Neural cell (in vitro differentiated cells): Measurements from ENCODE around the gene SPECC1L. TPM values are rescaled to one million over a fixed set of nuclear protein-coding genes. Genes with fewer than 3 reads are reported as not detected.

Experiments used
- H2AFZ ChIP-seq: fragments of 200-600, 300-800 bp; sonication (generic), shearing (Covaris generic); 2 replicates; pipeline ENCODE4 v1.6.0; 2014; ENCODE audit warnings: low read depth, mild to moderate bottlenecking, antibody characterized with exemption, low read length, moderate library complexity
- H3F3A ChIP-seq: fragments of 200-600 bp; shearing (Covaris generic); 2 replicates; pipeline ENCODE4 v1.6.1; 2016; ENCODE audit warnings: mild to moderate bottlenecking, moderate library complexity, mixed read lengths, antibody characterized with exemption, low read length; ENCODE audit not compliant: insufficient read depth, poor library complexity, severe bottlenecking
- H3K27ac ChIP-seq: fragments of 200-600, 300-800 bp; sonication (generic), shearing (Covaris generic); 2 replicates; pipeline ENCODE4 v1.5.1; 2014; ENCODE audit warnings: mild to moderate bottlenecking, low read length, moderate library complexity
- H3K27me3 ChIP-seq: fragments of 300-800, 200-600 bp; sonication (generic), shearing (Covaris generic); 2 replicates; pipeline ENCODE4 v1.6.0; 2014; ENCODE audit warnings: mild to moderate bottlenecking, low read depth, low read length, moderate library complexity; ENCODE audit not compliant: insufficient read depth
- H3K36me3 ChIP-seq: fragments of 300-800, 200-600 bp; sonication (generic), shearing (Covaris generic); 2 replicates; pipeline ENCODE4 v1.5.1; 2014; ENCODE audit warnings: mild to moderate bottlenecking, antibody characterized with exemption, low read length, moderate library complexity; ENCODE audit not compliant: insufficient read depth
- H3K4me2 ChIP-seq: fragments of 300-800, 200-600 bp; sonication (generic), shearing (Covaris generic); 2 replicates; pipeline ENCODE4 v1.6.0; 2014; ENCODE audit warnings: mild to moderate bottlenecking, low read length
- H3K4me3 ChIP-seq: fragments of 300-800, 200-600 bp; sonication (generic), shearing (Covaris generic); 2 replicates; pipeline ENCODE4 v1.5.1; 2014; ENCODE audit warnings: mild to moderate bottlenecking, low read length, moderate library complexity
- H3K79me2 ChIP-seq: fragments of 200-600 bp; shearing (Covaris generic); replicated peaks from 2 replicates; pipeline ENCODE4 v1.6.0; 2014; ENCODE audit warnings: mild to moderate bottlenecking, low read length, moderate library complexity; ENCODE audit not compliant: insufficient read depth
- H3K9ac ChIP-seq: fragments of 300-800, 200-600 bp; sonication (generic), shearing (Covaris generic); 2 replicates; pipeline ENCODE4 v1.6.1; 2016; ENCODE audit warnings: mild to moderate bottlenecking, low read length, mixed read lengths
- H3K9me2 ChIP-seq: fragments of 200-600 bp; shearing (Covaris generic); 2 replicates; pipeline ENCODE4 v1.6.1; 2016; ENCODE audit warnings: mild to moderate bottlenecking, low read length, mixed read lengths; ENCODE audit not compliant: insufficient read depth
- H3K9me3 ChIP-seq: fragments of 200-600, 300-800 bp; sonication (generic), shearing (Covaris generic); 2 replicates; pipeline ENCODE4 v1.6.1; 2016; ENCODE audit warnings: mild to moderate bottlenecking, mixed run types, low read length, moderate library complexity, mixed read lengths
- H4K20me1 ChIP-seq: fragments of 200-600 bp; shearing (Covaris generic); 2 replicates; pipeline ENCODE4 v1.6.1; 2016; ENCODE audit warnings: mild to moderate bottlenecking, mixed run types; ENCODE audit not compliant: insufficient read depth
- EP300 ChIP-seq: fragments of 450-650 bp; conservative IDR thresholded peaks from 2 replicates; pipeline ENCODE4 v1.6.1; 2014; ENCODE audit warnings: antibody characterized with exemption, mild to moderate bottlenecking, moderate library complexity; ENCODE audit not compliant: poor library complexity, severe bottlenecking
- EZH2 ChIP-seq: fragments of 200-600, 300-800 bp; shearing (Covaris generic), sonication (generic); IDR thresholded peaks from 2 replicates; pipeline ENCODE4 v1.6.1; 2014; ENCODE audit warnings: antibody characterized with exemption, low read length, borderline replicate concordance, mild to moderate bottlenecking; ENCODE audit not compliant: insufficient read depth, poor library complexity, severe bottlenecking
- MXI1 ChIP-seq: fragments of 450-650 bp; conservative IDR thresholded peaks from 2 replicates; pipeline ENCODE4 v1.6.1; 2014; ENCODE audit warnings: antibody characterized with exemption, mild to moderate bottlenecking; ENCODE audit not compliant: poor library complexity, severe bottlenecking
- POLR2AphosphoS5 ChIP-seq: IDR thresholded peaks from 2 replicates; pipeline ENCODE4 v1.6.1; 2012
- RAD21 ChIP-seq: fragments of 450-650 bp; conservative IDR thresholded peaks from 2 replicates; pipeline ENCODE4 v1.6.1; 2014; ENCODE audit warnings: antibody characterized with exemption, mild to moderate bottlenecking, moderate library complexity
- SMC3 ChIP-seq: fragments of 450-650 bp; conservative IDR thresholded peaks from 2 replicates; pipeline ENCODE4 v1.6.1; 2014; ENCODE audit warnings: antibody characterized with exemption, mild to moderate bottlenecking, moderate library complexity; ENCODE audit not compliant: poor library complexity
- TAF1 ChIP-seq: IDR thresholded peaks from 2 replicates; pipeline ENCODE4 v1.6.1; 2012; ENCODE audit warnings: low read depth
- polyA plus RNA-seq: library from polyadenylated mRNA; depleted of rRNA; stranded (reverse); fragments of >200 nt; gene quantifications from 2 replicates; pipeline ENCODE4 v1.2.3, GENCODE V29; 2014
- TF ChIP-seq, protein P1 (sequence below): fragments of 450-650 bp; IDR thresholded peaks from 2 replicates; pipeline ENCODE4 v1.5.1; 2014; ENCODE audit warnings: antibody characterized with exemption, mild to moderate bottlenecking, moderate library complexity; ENCODE audit not compliant: poor library complexity, severe bottlenecking
- TF ChIP-seq, protein P2 (sequence below): IDR thresholded peaks from 2 replicates; pipeline ENCODE4 v1.6.1; 2012; ENCODE audit warnings: borderline replicate concordance

Gene SPECC1L
- polyA plus RNA-seq, 1 donor from 2014 or later, result 27.1 TPM

DNA sequence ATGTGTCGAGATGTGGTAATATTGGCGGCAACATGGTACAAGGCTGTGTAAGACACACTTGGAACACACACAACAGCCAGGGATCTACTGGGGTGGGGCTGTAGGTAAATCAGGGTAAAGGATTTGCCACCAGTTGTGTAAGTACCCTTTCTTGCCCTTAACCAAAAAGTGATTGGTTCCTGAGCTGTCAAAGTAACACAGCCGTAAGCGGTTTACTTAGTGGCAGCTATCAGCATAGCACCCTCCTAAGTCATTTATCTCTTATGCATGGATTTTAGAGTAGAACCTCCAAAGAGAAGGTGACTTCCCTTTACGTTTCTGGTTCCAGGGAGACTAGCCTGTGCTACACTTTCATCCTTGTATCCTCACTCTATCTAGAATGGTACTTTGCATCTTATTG lies 57.2 kb downstream of the SPECC1L start:
- Histone ChIP-seq H3K79me2 (peaks cover 3% of the 10 kb centered on the region), H4K20me1 (no peaks in the 10 kb centered on the region), H3K27me3 (no peaks in the 10 kb centered on the region), H3F3A (no peaks in the 10 kb centered on the region), H3K36me3 (peaks cover 9% of the 10 kb centered on the region), H3K4me3 (no peak overlapping the region), H3K27ac (no peak overlapping the region), H2AFZ (no peak overlapping the region), H3K9ac (no peak overlapping the region), H3K9me2 (no peaks in the 10 kb centered on the region), H3K4me2 (no peak overlapping the region), H3K9me3 (no peaks in the 10 kb centered on the region)
- TF ChIP-seq EP300 (no peak), TAF1 (no peak), POLR2AphosphoS5 (no peak), EZH2 (no peak)
- TF ChIP-seq, protein P1, sequence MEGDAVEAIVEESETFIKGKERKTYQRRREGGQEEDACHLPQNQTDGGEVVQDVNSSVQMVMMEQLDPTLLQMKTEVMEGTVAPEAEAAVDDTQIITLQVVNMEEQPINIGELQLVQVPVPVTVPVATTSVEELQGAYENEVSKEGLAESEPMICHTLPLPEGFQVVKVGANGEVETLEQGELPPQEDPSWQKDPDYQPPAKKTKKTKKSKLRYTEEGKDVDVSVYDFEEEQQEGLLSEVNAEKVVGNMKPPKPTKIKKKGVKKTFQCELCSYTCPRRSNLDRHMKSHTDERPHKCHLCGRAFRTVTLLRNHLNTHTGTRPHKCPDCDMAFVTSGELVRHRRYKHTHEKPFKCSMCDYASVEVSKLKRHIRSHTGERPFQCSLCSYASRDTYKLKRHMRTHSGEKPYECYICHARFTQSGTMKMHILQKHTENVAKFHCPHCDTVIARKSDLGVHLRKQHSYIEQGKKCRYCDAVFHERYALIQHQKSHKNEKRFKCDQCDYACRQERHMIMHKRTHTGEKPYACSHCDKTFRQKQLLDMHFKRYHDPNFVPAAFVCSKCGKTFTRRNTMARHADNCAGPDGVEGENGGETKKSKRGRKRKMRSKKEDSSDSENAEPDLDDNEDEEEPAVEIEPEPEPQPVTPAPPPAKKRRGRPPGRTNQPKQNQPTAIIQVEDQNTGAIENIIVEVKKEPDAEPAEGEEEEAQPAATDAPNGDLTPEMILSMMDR, result no peak

DNA sequence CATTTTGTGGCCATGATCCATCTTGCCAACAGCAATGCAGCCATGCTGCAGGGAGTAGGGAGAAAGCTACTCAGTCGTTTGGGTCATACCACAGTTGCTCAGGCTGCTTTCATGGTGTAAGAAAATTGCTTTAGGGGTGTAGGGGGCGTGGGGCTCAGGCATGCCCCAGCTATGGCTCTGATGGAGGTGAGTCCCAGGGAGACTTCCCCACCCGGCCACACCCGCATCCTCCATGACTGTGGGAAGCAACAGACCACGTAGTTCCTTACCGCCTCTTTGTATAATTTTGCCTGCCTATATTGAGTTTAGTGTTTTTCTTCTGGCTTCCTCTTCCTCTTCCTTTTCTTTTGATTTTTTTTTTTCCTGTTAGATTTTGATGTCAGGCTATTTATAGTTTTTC lies 58.8 kb downstream of the SPECC1L start:
- no peak overlapping the region for H3K4me3 ChIP-seq
- H3K9me2 ChIP-seq, result no peaks in the 10 kb centered on the region
- no peak overlapping the region for H2AFZ ChIP-seq
- H3K27ac ChIP-seq, result no peak overlapping the region
- H3K36me3 ChIP-seq, result peaks cover 9% of the 10 kb centered on the region
- no peak overlapping the region for H3K9ac ChIP-seq
- H3K9me3 ChIP-seq, result no peaks in the 10 kb centered on the region
- TF ChIP-seq, protein P1, result no peak
- TF ChIP-seq, protein P2, sequence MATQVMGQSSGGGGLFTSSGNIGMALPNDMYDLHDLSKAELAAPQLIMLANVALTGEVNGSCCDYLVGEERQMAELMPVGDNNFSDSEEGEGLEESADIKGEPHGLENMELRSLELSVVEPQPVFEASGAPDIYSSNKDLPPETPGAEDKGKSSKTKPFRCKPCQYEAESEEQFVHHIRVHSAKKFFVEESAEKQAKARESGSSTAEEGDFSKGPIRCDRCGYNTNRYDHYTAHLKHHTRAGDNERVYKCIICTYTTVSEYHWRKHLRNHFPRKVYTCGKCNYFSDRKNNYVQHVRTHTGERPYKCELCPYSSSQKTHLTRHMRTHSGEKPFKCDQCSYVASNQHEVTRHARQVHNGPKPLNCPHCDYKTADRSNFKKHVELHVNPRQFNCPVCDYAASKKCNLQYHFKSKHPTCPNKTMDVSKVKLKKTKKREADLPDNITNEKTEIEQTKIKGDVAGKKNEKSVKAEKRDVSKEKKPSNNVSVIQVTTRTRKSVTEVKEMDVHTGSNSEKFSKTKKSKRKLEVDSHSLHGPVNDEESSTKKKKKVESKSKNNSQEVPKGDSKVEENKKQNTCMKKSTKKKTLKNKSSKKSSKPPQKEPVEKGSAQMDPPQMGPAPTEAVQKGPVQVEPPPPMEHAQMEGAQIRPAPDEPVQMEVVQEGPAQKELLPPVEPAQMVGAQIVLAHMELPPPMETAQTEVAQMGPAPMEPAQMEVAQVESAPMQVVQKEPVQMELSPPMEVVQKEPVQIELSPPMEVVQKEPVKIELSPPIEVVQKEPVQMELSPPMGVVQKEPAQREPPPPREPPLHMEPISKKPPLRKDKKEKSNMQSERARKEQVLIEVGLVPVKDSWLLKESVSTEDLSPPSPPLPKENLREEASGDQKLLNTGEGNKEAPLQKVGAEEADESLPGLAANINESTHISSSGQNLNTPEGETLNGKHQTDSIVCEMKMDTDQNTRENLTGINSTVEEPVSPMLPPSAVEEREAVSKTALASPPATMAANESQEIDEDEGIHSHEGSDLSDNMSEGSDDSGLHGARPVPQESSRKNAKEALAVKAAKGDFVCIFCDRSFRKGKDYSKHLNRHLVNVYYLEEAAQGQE, result no peak
- TF ChIP-seq MXI1 (no peak), TAF1 (no peak), EP300 (no peak), EZH2 (no peak), RAD21 (no peak), SMC3 (no peak), POLR2AphosphoS5 (no peak)
- no peaks in the 10 kb centered on the region for H3F3A ChIP-seq
- no peaks in the 10 kb centered on the region for H3K27me3 ChIP-seq
- no peaks in the 10 kb centered on the region for H4K20me1 ChIP-seq
- H3K79me2 ChIP-seq, result no peaks in the 10 kb centered on the region
- H3K4me2 ChIP-seq, result no peak overlapping the region
